BLaER1 treated with 17β-estradiol and CSF1 and Interleukin-3, amounts not matched to agents 10 nM and 100 nM (cell line): Measurements from ENCODE around the gene PI4K2A.
"Not testable (repeated sequence)": the region's sequence is repeated elsewhere in the genome, so short reads cannot be mapped to it uniquely, and the experiment has no call there.

Source experiments
- H3K27ac ChIP-seq, 11 experiments: shearing (Covaris generic); formaldehyde crosslinking; 2 replicates each; pipeline ENCODE4 v1.8.1; 2022
- H3K27me3 ChIP-seq, 11 experiments: shearing (Covaris generic); formaldehyde crosslinking; 2 replicates each; pipeline ENCODE4 v1.8.1; 2022
- H3K36me3 ChIP-seq, 11 experiments: shearing (Covaris generic); formaldehyde crosslinking; 2 replicates each; pipeline ENCODE4 v1.8.1; 2022
- H3K4me1 ChIP-seq, 10 experiments: shearing (Covaris generic); formaldehyde crosslinking; 2 replicates each; pipeline ENCODE4 v1.8.1; 2022
- H3K4me2 ChIP-seq, 11 experiments: shearing (Covaris generic); formaldehyde crosslinking; 2 replicates each; pipeline ENCODE4 v1.8.1; 2022
- H3K4me3 ChIP-seq, 10 experiments: shearing (Covaris generic); formaldehyde crosslinking; 2 replicates each; pipeline ENCODE4 v1.8.1; 2022
- H3K9ac ChIP-seq, 11 experiments: shearing (Covaris generic); formaldehyde crosslinking; 2 replicates each; pipeline ENCODE4 v1.8.1; 2022
- H3K9me3 ChIP-seq, 11 experiments: shearing (Covaris generic); formaldehyde crosslinking; replicated peaks in 1 of 11; 2 replicates each; pipeline ENCODE4 v1.8.1; 2022
- H4K20me1 ChIP-seq, 11 experiments: shearing (Covaris generic); formaldehyde crosslinking; 2 replicates each; pipeline ENCODE4 v1.8.1; 2022
- Cebpa-rat ChIP-seq, 11 experiments: shearing (Covaris generic); IDR thresholded peaks; 2 replicates each; pipeline ENCODE4 v1.8.1; 2022

The PI4K2A gene

DNA sequence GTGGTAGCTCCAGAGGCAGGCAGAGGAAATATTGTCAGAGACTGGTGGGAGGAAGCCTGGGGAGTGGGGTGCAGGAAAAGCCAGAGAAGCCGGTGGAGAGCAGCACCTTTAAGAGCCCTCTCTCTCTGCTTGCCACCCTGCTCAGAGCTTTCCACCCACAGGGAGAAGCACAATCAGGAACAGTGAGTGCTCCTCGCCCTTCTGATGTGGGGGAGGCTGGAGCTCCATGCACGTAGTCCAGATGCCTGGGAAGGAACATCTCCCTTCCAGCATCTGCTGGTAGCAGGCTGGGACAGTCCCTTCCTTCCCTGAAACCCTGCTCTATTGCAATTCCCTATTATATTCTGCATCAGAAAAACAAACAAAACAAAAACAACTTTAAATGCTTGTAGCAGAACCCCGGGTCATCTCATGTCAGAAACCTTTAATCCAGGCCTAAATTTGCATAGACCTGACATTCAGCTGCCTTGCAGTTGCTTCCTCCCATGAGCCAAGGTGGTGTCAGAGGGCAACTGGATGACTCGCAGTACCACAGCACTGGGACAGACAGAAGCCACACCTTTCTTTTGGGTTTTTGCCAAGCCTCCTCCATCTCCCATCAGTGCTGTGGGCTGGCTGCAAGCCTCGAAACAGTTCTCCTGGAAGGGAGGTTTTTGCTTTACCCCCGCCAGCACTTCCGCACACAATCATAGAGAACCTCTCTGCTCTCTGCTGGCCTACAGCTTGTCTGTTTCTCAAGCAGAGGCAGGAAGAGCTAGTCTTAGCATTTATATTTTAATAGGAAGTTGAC is 33.5 kb downstream of the PI4K2A start:
- peak overlapping the region in 1 of 11 experiments; percentile 24; a peak in 2 of 22 replicates for H3K9ac ChIP-seq
- H3K36me3 ChIP-seq: peaks cover 6 to 98% (median 33%) of the 10 kb centered on the region in 11 experiments; a peak in 19 of 22 replicates
- H3K4me3 ChIP-seq: no peak overlapping the region
- 0 out of 22 replicates have a peak overlapping the region, but pooled peaks of 1 of the 11 experiments have one; percentile 5 for H3K4me2 ChIP-seq
- peaks cover 8 to 31% (median 10%) of the 10 kb centered on the region in 10 experiments for H3K4me1 ChIP-seq
- no peak for TF ChIP-seq Cebpa-rat (IDR thresholded peaks at IDR 0.05)
- peaks cover 0 to 90% (median 0%) of the 10 kb centered on the region in 11 experiments; a peak in 5 of 22 replicates for H4K20me1 ChIP-seq
- H3K9me3 ChIP-seq: no peaks in the 10 kb centered on the region
- H3K27ac ChIP-seq: no peak overlapping the region
- no peaks in the 10 kb centered on the region for H3K27me3 ChIP-seq

DNA sequence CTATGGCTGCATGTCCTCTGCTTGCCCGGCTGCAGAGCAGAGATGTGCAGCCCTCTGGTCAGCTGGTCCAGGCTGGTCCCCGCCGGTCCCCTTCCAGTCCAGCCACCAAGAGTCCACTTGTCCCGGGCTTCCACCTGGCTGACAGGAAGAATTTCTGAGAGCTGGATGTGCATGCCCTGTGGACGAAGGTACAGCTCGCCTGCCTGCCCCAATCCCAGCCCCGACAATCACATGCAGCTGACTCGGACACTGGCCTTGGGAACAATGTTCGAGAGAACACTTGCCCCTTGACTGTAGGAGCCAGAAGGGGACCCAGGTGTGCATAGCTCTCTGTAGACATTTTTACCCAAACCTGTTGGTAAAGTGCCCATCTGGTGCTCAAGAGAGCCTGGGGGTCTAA is 34.8 kb downstream of the PI4K2A start:
- Histone ChIP-seq H3K4me2 (no peak overlapping the region), H3K4me1 (peaks cover 8 to 34% (median 10%) of the 10 kb centered on the region in 10 experiments), H3K9me3 (no peaks in the 10 kb centered on the region), H3K27ac (no peak overlapping the region), H3K36me3 (peaks cover 0 to 98% (median 28%) of the 10 kb centered on the region in 11 experiments; a peak in 19 of 22 replicates), H4K20me1 (peaks cover 0 to 92% (median 0%) of the 10 kb centered on the region in 11 experiments; a peak in 7 of 22 replicates), H3K9ac (peak overlapping the region in 1 of 11 experiments; percentile 41; a peak in 2 of 22 replicates), H3K4me3 (no peak overlapping the region), H3K27me3 (no peaks in the 10 kb centered on the region)
- no peak for TF ChIP-seq Cebpa-rat (IDR thresholded peaks at IDR 0.05)

DNA sequence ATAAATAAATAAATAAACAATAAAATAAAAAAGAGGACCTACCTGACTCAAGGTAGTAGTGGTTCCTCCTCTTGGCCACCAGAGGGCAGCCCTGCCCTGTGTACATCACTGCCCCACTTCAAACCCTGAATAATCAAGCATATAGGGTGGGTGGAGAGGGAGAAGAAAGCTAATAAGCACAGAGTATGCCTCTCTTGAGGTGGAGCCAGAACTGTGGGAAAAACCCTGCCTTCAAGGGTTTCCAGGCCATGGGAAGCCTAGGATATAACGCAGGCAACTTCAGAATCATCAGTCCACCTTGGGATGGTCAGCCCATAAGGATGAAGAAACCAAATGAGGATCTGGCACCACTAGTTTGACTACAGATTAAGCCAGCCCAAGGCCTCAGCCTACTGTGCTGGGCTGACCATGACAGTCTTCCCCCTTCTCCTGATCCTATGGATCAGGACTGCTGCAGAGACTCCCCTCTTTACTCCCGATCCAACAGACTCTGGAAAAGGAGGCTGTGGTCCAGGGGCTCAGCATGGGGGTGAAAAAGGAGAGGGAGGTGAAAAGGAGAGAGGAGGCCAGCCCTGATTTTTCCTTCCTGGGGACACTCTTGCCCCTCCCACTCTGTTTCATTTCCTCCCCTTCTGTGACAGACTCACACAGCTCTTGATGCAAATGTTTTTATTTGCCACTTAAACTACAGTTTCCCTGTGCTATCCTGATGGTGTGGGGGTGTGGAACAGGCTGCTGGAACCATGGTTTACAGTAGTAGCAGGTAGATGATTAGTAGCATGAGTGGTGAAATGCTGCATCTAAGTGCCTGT is 36.5 kb downstream of the PI4K2A start:
- no peak for TF ChIP-seq Cebpa-rat (IDR thresholded peaks at IDR 0.05)
- H3K4me1 ChIP-seq: peaks cover 8 to 47% (median 10%) of the 10 kb centered on the region in 10 experiments
- H3K36me3 ChIP-seq: peaks cover 0 to 89% (median 28%) of the 10 kb centered on the region in 11 experiments; a peak in 19 of 22 replicates

DNA sequence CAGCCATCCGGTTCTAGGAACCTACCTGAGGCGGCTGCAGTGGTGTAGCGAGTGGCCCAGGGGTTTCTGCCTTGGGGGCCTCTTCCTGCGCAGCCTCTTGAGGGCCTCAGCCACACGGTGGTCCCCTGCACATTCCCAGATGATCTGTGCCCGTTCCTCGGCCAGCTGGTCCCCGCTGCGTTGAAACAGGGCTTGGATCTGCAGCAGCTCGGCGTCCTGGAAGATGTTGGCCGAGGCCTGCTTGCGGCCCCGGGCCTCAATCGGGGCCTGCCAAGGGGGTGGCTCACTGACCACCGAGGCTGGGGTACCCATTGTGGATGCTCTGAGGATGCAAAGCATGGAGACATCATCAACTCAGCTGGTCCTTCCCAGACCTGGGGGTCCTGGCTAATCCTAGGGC is 39.1 kb downstream of the PI4K2A start:
- Histone ChIP-seq H3K27me3 (no peaks in the 10 kb centered on the region), H3K4me3 (no peak overlapping the region), H3K9me3 (no peaks in the 10 kb centered on the region), H3K4me1 (peaks cover 18 to 66% (median 23%) of the 10 kb centered on the region in 10 experiments), H3K4me2 (no peak overlapping the region), H3K9ac (no peak overlapping the region), H3K36me3 (peaks cover 0 to 63% (median 15%) of the 10 kb centered on the region in 11 experiments; a peak in 19 of 22 replicates), H4K20me1 (peaks cover 0 to 93% (median 0%) of the 10 kb centered on the region in 11 experiments; a peak in 8 of 22 replicates), H3K27ac (no peak overlapping the region)
- no peak for TF ChIP-seq Cebpa-rat (IDR thresholded peaks at IDR 0.05)

More for the DNA sequence above, 36.5 kb downstream of the PI4K2A start:
- H3K9me3 ChIP-seq: no peaks in the 10 kb centered on the region
- H3K4me3 ChIP-seq: no peak overlapping the region
- H3K4me2 ChIP-seq: peak overlapping the region in 10 of 11 experiments; percentile 8 to 68 (median 34); a peak in 16 of 22 replicates
- peak overlapping the region in 6 of 11 experiments; percentile 2 to 36 (median 7); a peak in 5 of 22 replicates for H3K9ac ChIP-seq
- no peaks in the 10 kb centered on the region for H3K27me3 ChIP-seq
- peak overlapping the region in 2 of 11 experiments; percentile 8 to 64; a peak in 4 of 22 replicates for H3K27ac ChIP-seq
- peaks cover 0 to 93% (median 0%) of the 10 kb centered on the region in 11 experiments; a peak in 7 of 22 replicates for H4K20me1 ChIP-seq

DNA sequence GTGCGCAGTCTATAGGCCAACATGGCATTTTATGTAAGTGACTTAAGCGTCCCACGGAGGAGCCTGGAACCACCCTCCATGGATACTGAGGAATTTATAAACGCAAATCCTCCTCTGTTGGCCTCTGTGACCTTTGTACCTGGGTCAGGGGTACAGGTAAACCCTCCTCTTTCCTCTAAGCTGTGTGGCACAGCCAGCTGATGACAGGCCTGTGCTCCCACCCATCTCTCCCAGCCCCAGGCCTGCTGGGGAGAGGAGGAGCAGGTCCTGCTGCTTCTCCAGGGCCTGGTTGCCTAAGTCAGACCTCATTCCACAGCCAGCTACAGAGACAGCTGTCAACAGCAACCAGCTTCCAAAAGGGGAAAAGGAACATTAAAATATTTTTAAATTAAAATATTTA is 41.6 kb downstream of the PI4K2A start:
- Histone ChIP-seq H3K36me3 (peaks cover 0 to 41% (median 0%) of the 10 kb centered on the region in 11 experiments; a peak in 7 of 22 replicates), H4K20me1 (peaks cover 0 to 91% (median 0%) of the 10 kb centered on the region in 11 experiments; a peak in 8 of 22 replicates), H3K27me3 (no peaks in the 10 kb centered on the region), H3K27ac (no peak overlapping the region), H3K4me1 (peaks cover 37 to 72% (median 42%) of the 10 kb centered on the region in 10 experiments), H3K4me2 (peak overlapping the region in 2 of 11 experiments; percentile 89 to 97; a peak in 4 of 22 replicates), H3K9ac (peak overlapping the region in 1 of 11 experiments; percentile 88; a peak in 2 of 22 replicates), H3K9me3 (no peaks in the 10 kb centered on the region), H3K4me3 (no peak overlapping the region)
- TF ChIP-seq Cebpa-rat (IDR thresholded peaks at IDR 0.05): no peak

DNA sequence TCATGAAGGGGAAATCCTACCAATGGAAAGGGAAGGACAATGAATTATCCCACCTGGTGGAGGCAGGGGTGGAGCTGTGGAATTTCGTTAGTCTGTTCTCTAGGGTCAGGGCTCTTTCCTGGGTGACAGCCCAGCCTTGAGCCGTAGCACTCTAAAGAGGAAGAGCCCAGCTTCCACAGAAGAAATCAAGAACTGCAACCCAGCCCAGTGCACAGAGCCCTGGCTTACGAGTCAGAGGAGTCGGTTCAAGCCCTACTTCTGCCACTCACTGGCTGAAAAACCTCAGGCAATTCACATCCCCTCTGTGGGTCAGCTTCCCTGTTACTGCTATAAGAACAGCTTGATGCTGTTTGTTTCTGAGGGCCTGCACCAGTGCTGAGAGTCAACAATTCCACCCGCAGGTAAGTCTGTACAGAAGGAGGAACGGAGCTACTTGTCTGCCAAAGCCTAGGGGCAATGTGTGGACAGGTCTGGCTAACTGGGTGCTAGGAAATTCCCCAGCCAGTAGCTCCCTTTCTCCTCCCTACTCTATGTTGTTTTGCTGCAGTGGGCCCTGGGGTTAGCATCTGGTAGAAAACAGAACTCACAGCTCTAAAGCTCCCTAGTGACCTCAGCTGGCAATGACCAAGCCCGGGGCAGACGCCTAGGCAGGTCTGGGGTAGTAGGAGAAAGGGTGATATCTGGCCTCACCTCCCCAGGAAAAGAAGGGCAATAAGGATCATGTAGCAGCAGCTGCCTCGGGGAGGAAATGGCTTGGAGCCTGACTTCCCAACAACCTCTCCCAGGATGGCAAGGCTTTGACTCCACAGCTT is 43.3 kb downstream of the PI4K2A start:
- no peaks in the 10 kb centered on the region for H3K27me3 ChIP-seq

DNA sequence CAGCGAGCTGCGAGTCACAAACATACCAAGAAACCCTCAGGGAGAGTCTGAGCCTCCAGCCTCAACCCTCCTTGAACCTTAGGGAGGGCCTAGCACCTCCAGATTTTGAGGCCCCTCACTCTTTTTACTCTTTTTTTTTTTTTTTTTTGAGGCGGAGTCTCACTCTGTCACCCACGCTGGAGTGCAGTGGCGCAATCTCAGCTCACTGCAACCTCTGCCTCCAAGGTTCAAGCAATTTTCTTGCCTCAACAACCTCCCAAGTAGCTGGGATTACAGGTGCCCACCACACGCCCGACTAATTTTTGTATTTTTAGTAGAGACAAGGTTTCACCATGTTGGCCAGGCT is 43.9 kb downstream of the PI4K2A start:
- H3K27me3 ChIP-seq, H3K9me3 ChIP-seq: not testable (repeated sequence)
- H3K4me1 ChIP-seq: peaks cover 42 to 76% (median 52%) of the 10 kb centered on the region in 10 experiments
- H3K9ac ChIP-seq: peak overlapping the region in 3 of 11 experiments; percentile 48 to 88 (median 85); a peak in 5 of 22 replicates
- H4K20me1 ChIP-seq: peaks cover 0 to 69% (median 0%) of the 10 kb centered on the region in 11 experiments; a peak in 8 of 22 replicates
- H3K4me2 ChIP-seq: peak overlapping the region in 10 of 11 experiments; percentile 30 to 98 (median 96); a peak in 21 of 22 replicates
- peak overlapping the region in 3 of 10 experiments; percentile 72 to 79 (median 75); a peak in 6 of 20 replicates for H3K4me3 ChIP-seq
- H3K27ac ChIP-seq: peak overlapping the region in 4 of 11 experiments; percentile 46 to 64 (median 51); a peak in 8 of 22 replicates
- peaks cover 0 to 18% (median 0%) of the 10 kb centered on the region in 11 experiments; a peak in 5 of 22 replicates for H3K36me3 ChIP-seq

More for the DNA sequence above, 43.3 kb downstream of the PI4K2A start:
- peak overlapping the region in 5 of 11 experiments; percentile 8 to 64 (median 50); a peak in 9 of 22 replicates for H3K27ac ChIP-seq
- no peaks in the 10 kb centered on the region for H3K9me3 ChIP-seq
- peak overlapping the region in 3 of 10 experiments; percentile 72 to 79 (median 75); a peak in 5 of 20 replicates for H3K4me3 ChIP-seq
- peak overlapping the region in 5 of 11 experiments; percentile 5 to 88 (median 48); a peak in 6 of 22 replicates for H3K9ac ChIP-seq
- peaks cover 42 to 70% (median 50%) of the 10 kb centered on the region in 10 experiments for H3K4me1 ChIP-seq
- H4K20me1 ChIP-seq: peaks cover 0 to 74% (median 0%) of the 10 kb centered on the region in 11 experiments; a peak in 8 of 22 replicates
- peak overlapping the region in 10 of 11 experiments; percentile 30 to 98 (median 96); a peak in 18 of 22 replicates for H3K4me2 ChIP-seq
- peaks cover 0 to 24% (median 0%) of the 10 kb centered on the region in 11 experiments; a peak in 5 of 22 replicates for H3K36me3 ChIP-seq
- TF ChIP-seq Cebpa-rat (IDR thresholded peaks at IDR 0.05): no peak
